ENCODE measurements around the gene SLC22A7.

DNA sequence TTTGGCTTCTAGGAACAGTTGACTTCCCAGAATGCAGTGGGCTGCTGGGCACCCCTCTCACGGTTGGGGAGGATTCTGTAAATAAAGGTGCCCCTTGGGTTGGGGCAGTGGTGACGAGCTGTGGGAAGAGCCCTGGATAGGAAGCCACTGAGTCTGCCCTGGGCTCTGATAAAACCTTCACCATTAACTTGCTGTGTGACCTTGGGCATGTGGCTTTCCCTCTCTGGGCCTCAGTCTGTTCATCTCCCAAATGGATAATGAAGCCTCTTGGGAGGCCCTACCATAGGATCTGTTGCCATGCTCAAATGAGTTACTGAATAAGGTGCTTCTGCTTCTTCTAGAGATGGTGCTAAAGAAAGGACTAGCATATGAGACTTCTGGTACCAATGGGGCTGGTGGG is 6.8 kb downstream of the SLC22A7 start:
- TF ChIP-seq, protein P1, sequence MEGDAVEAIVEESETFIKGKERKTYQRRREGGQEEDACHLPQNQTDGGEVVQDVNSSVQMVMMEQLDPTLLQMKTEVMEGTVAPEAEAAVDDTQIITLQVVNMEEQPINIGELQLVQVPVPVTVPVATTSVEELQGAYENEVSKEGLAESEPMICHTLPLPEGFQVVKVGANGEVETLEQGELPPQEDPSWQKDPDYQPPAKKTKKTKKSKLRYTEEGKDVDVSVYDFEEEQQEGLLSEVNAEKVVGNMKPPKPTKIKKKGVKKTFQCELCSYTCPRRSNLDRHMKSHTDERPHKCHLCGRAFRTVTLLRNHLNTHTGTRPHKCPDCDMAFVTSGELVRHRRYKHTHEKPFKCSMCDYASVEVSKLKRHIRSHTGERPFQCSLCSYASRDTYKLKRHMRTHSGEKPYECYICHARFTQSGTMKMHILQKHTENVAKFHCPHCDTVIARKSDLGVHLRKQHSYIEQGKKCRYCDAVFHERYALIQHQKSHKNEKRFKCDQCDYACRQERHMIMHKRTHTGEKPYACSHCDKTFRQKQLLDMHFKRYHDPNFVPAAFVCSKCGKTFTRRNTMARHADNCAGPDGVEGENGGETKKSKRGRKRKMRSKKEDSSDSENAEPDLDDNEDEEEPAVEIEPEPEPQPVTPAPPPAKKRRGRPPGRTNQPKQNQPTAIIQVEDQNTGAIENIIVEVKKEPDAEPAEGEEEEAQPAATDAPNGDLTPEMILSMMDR (IDR thresholded peaks at IDR 0.05) = no peak
- TF ChIP-seq POLR2A (IDR thresholded peaks at IDR 0.05) = no peak
